Tibial nerve (tissue), 4 donors: ENCODE measurements around the gene NEO1. TPM values are rescaled to one million over a fixed set of nuclear protein-coding genes. Genes with fewer than 3 reads are reported as not detected.

ENCODE experiments used
- DNase-seq, 2 donors: peaks; one replicate each; pipeline ENCODE4 v3.0.0-alpha.2; 2019; ENCODE audit warnings: low spot score in 2 of 2
- H3K27ac ChIP-seq, 4 donors: fragments of 200-600 bp; sonication (generic) in 3 of 4; one replicate each; pipeline ENCODE4 v1.5.1; 2017 to 2019; ENCODE audit warnings: mild to moderate bottlenecking in 1 of 4
- H3K27me3 ChIP-seq, 2 donors: fragments of 200-600 bp; sonication (generic) in 1 of 2; one replicate each; pipeline versions ENCODE4 v1.5.1 to v1.6.0; 2017 to 2019
- H3K36me3 ChIP-seq, 3 donors: fragments of 200-600 bp; sonication (generic); one replicate each; pipeline ENCODE4 v1.5.1; 2018 to 2019
- H3K4me1 ChIP-seq, 4 donors: fragments of 200-600 bp; sonication (generic) in 3 of 4; one replicate each; pipeline ENCODE4 v1.5.1; 2017 to 2019
- H3K4me3 ChIP-seq, 4 donors: fragments of 200-600 bp; sonication (generic) in 3 of 4; one replicate each; pipeline ENCODE4 v1.5.1; 2017 to 2019; ENCODE audit warnings: mild to moderate bottlenecking in 1 of 4, moderate library complexity in 1 of 4
- H3K9me3 ChIP-seq, 4 donors: fragments of 200-600 bp; sonication (generic) in 3 of 4; one replicate each; pipeline ENCODE4 v1.5.1; 2017 to 2019
- CTCF ChIP-seq, 5 experiments: fragments of 200-600 bp in 3 of 5; fragments of 450-650 bp in 2 of 5; sonication (generic) in 3 of 5; IDR thresholded peaks; one replicate each; pipeline ENCODE4 v1.5.1; 2016 to 2019; ENCODE audit warnings: antibody characterized with exemption in 5 of 5, mild to moderate bottlenecking in 3 of 5, moderate library complexity in 2 of 5
- EP300 ChIP-seq, 2 donors: sonication (generic); formaldehyde crosslinking; IDR thresholded peaks; one replicate each; pipeline ENCODE4 v1.6.1; 2017; ENCODE audit warnings: antibody characterized with exemption in 2 of 2, mild to moderate bottlenecking in 1 of 2
- POLR2A ChIP-seq, 2 donors: fragments of 450-650 bp; IDR thresholded peaks; one replicate each; pipeline ENCODE4 v1.6.1; 2017; ENCODE audit warnings: antibody characterized with exemption in 2 of 2, mild to moderate bottlenecking in 2 of 2, moderate library complexity in 2 of 2
- WGBS, 2 donors: methylation state at CpG; one replicate each; pipeline ENCODE4 v1.1.5; 2018; 5-methylcytosine and 5-hydroxymethylcytosine counted together
- total RNA-seq, 4 donors: library from RNA; depleted of rRNA; stranded (reverse); fragments of >200 nt; gene quantifications; one replicate each; pipeline ENCODE4 v1.1.0, GENCODE V29; 2016

NEO1 gene
- total RNA-seq, 4 donors from 2014 or later: 18.6 to 48.3 (median 41.4) TPM

GRCh38 chr15:73323956-73324355 lies 271.7 kb downstream of the NEO1 start:
- H3K4me1 ChIP-seq: no peaks in the 10 kb centered on the region
- H3K4me3 ChIP-seq: no peak overlapping the region
- no peak overlapping the region for H3K27ac ChIP-seq
- H3K9me3 ChIP-seq: peaks cover 0 to 9% (median 0%) of the 10 kb centered on the region in 4 donors
- no peak for TF ChIP-seq CTCF (IDR thresholded peaks at IDR 0.05)
- no peak for TF ChIP-seq EP300 (IDR thresholded peaks at IDR 0.05)
- TF ChIP-seq POLR2A (IDR thresholded peaks at IDR 0.05): no peak
- 89 to 93% methylated on average over 4 to 16 of the region's 16 CpGs for WGBS, 2 donors
- peaks cover 0 to 29% of the 10 kb centered on the region in 2 donors for H3K27me3 ChIP-seq
- no peak for DNase-seq
- H3K36me3 ChIP-seq: no peaks in the 10 kb centered on the region

GRCh38 chr15:73324496-73325170 lies 272.4 kb downstream of the NEO1 start:
- Histone ChIP-seq H3K27me3 (peaks cover 0 to 22% of the 10 kb centered on the region in 2 donors), H3K4me1 (no peaks in the 10 kb centered on the region)
- WGBS, 2 donors: 95 to 96% methylated on average over 16 of the region's 16 CpGs

GRCh38 chr15:73325191-73325861 lies 273.1 kb downstream of the NEO1 start:
- no peak for TF ChIP-seq EP300 (IDR thresholded peaks at IDR 0.05)
- no peak for TF ChIP-seq CTCF (IDR thresholded peaks at IDR 0.05)
- no peak for TF ChIP-seq POLR2A (IDR thresholded peaks at IDR 0.05)

More at GRCh38 chr15:73324496-73325170, 272.4 kb downstream of the NEO1 start:
- Histone ChIP-seq H3K9me3 (peaks cover 0 to 9% (median 0%) of the 10 kb centered on the region in 4 donors), H3K27ac (no peak overlapping the region), H3K36me3 (no peaks in the 10 kb centered on the region), H3K4me3 (no peak overlapping the region)
- DNase-seq: no peak
- TF ChIP-seq POLR2A (IDR thresholded peaks at IDR 0.05) (no peak), EP300 (IDR thresholded peaks at IDR 0.05) (no peak), CTCF (IDR thresholded peaks at IDR 0.05) (no peak)

GRCh38 chr15:73326157-73326556 lies 273.9 kb downstream of the NEO1 start:
- DNase-seq: no peak
- Histone ChIP-seq H3K4me3 (no peak overlapping the region), H3K27ac (no peak overlapping the region), H3K27me3 (peaks cover 0 to 7% of the 10 kb centered on the region in 2 donors), H3K4me1 (no peaks in the 10 kb centered on the region), H3K9me3 (peaks cover 0 to 9% (median 0%) of the 10 kb centered on the region in 4 donors), H3K36me3 (no peaks in the 10 kb centered on the region)
- no peak for TF ChIP-seq POLR2A (IDR thresholded peaks at IDR 0.05)
- TF ChIP-seq CTCF (IDR thresholded peaks at IDR 0.05): no peak
- TF ChIP-seq EP300 (IDR thresholded peaks at IDR 0.05): no peak
- 26 to 30% methylated on average over 4 of the region's 4 CpGs for WGBS, 2 donors

More at GRCh38 chr15:73325191-73325861, 273.1 kb downstream of the NEO1 start:
- H3K36me3 ChIP-seq: no peaks in the 10 kb centered on the region
- 71 to 78% methylated on average over 23 of the region's 29 CpGs for WGBS, 2 donors
- H3K4me3 ChIP-seq: no peak overlapping the region
- peaks cover 0 to 9% (median 0%) of the 10 kb centered on the region in 4 donors for H3K9me3 ChIP-seq
- no peak overlapping the region for H3K27ac ChIP-seq
- DNase-seq: no peak
- no peaks in the 10 kb centered on the region for H3K4me1 ChIP-seq
- H3K27me3 ChIP-seq: peaks cover 0 to 15% of the 10 kb centered on the region in 2 donors
